KMS-11 (cell line): ENCODE data around the gene PTPRR.

Experiments used
- H2AFZ ChIP-seq: fragments of 200-600 bp; sonication (generic); 2 replicates; pipeline ENCODE4 v1.6.1; 2016; ENCODE audit warnings: antibody characterized with exemption, mixed run types, low read depth
- H3K27ac ChIP-seq: fragments of 200-600 bp; sonication (generic); 2 replicates; pipeline ENCODE4 v1.6.1; 2016; ENCODE audit warnings: mild to moderate bottlenecking, mixed run types
- H3K27me3 ChIP-seq: fragments of 200-600 bp; sonication (generic); 2 replicates; pipeline ENCODE4 v1.6.1; 2017; ENCODE audit warnings: mild to moderate bottlenecking, low read depth, mixed run types, moderate library complexity; ENCODE audit not compliant: insufficient read depth
- H3K36me3 ChIP-seq: fragments of 200-600 bp; sonication (generic); 2 replicates; pipeline ENCODE4 v1.6.1; 2017; ENCODE audit warnings: mild to moderate bottlenecking, mixed run types; ENCODE audit not compliant: insufficient read depth
- H3K4me1 ChIP-seq: fragments of 200-600 bp; sonication (generic); 2 replicates; pipeline ENCODE4 v1.6.1; 2016; ENCODE audit warnings: mild to moderate bottlenecking, low read depth, mixed run types; ENCODE audit not compliant: poor library complexity, severe bottlenecking
- H3K4me2 ChIP-seq: fragments of 200-600 bp; sonication (generic); 2 replicates; pipeline ENCODE4 v1.7.0; 2016; ENCODE audit warnings: mild to moderate bottlenecking, mixed run types
- H3K4me3 ChIP-seq: fragments of 200-600 bp; sonication (generic); IDR thresholded peaks from 2 replicates; pipeline ENCODE4 v1.6.1; 2017; ENCODE audit warnings: low read depth, low read length, mixed read lengths; ENCODE audit not compliant: insufficient read depth
- H3K79me2 ChIP-seq: fragments of 200-600 bp; sonication (generic); 2 replicates; pipeline ENCODE4 v1.6.1; 2016; ENCODE audit warnings: low read depth, mixed run types; ENCODE audit not compliant: insufficient read depth
- H3K9ac ChIP-seq: fragments of 200-600 bp; sonication (generic); 2 replicates; pipeline ENCODE4 v1.6.1; 2016; ENCODE audit warnings: mild to moderate bottlenecking, mixed run types
- H4K20me1 ChIP-seq: fragments of 200-600 bp; sonication (generic); 2 replicates; pipeline ENCODE4 v1.6.1; 2016; ENCODE audit warnings: mild to moderate bottlenecking, mixed run types; ENCODE audit not compliant: insufficient read depth
- CTCF ChIP-seq: fragments of 200-600 bp; sonication (generic); conservative IDR thresholded peaks from 2 replicates; pipeline ENCODE4 v1.6.1; 2017; ENCODE audit warnings: low read depth, mild to moderate bottlenecking, antibody characterized with exemption, low read length, moderate library complexity, mixed read lengths

The PTPRR gene

GRCh38 chr12:70763666-70764065 lies 156.9 kb downstream of the PTPRR start:
- Histone ChIP-seq H3K36me3 (no peaks in the 10 kb centered on the region), H3K4me3 (no peak overlapping the region), H3K4me1 (no peaks in the 10 kb centered on the region), H4K20me1 (no peaks in the 10 kb centered on the region), H3K9ac (no peak overlapping the region), H3K27ac (no peak overlapping the region), H2AFZ (no peak overlapping the region), H3K27me3 (no peaks in the 10 kb centered on the region), H3K4me2 (no peak overlapping the region), H3K79me2 (no peaks in the 10 kb centered on the region)
- no peak for TF ChIP-seq CTCF

- Histone ChIP-seq H3K4me1 (no peaks in the 10 kb centered on the region), H3K36me3 (no peaks in the 10 kb centered on the region), H3K79me2 (no peaks in the 10 kb centered on the region), H2AFZ (no peak overlapping the region), H3K9ac (no peak overlapping the region), H3K4me3 (no peak overlapping the region), H4K20me1 (no peaks in the 10 kb centered on the region), H3K27ac (no peak overlapping the region), H3K27me3 (no peaks in the 10 kb centered on the region), H3K4me2 (no peak overlapping the region)
- TF ChIP-seq CTCF, result no peak
These were observed 158.5 kb downstream of the PTPRR start for GRCh38 chr12:70762000-70762399.

- no peaks in the 10 kb centered on the region for H3K27me3 ChIP-seq
- H3K4me3 ChIP-seq, result no peak overlapping the region
These were observed 161.2 kb downstream of the PTPRR start for GRCh38 chr12:70759161-70759918.

GRCh38 chr12:70758494-70758845 lies 162.1 kb downstream of the PTPRR start:
- no peaks in the 10 kb centered on the region for H3K27me3 ChIP-seq
- no peak overlapping the region for H3K27ac ChIP-seq
- no peaks in the 10 kb centered on the region for H4K20me1 ChIP-seq
- H3K9ac ChIP-seq, result no peak overlapping the region
- no peak overlapping the region for H3K4me3 ChIP-seq
- no peaks in the 10 kb centered on the region for H3K79me2 ChIP-seq
- H3K4me2 ChIP-seq, result no peak overlapping the region
- no peaks in the 10 kb centered on the region for H3K36me3 ChIP-seq
- no peak for TF ChIP-seq CTCF
- H3K4me1 ChIP-seq, result no peaks in the 10 kb centered on the region
- H2AFZ ChIP-seq, result no peak overlapping the region

More at GRCh38 chr12:70759161-70759918, 161.2 kb downstream of the PTPRR start:
- TF ChIP-seq CTCF, result no peak
- Histone ChIP-seq H4K20me1 (no peaks in the 10 kb centered on the region), H2AFZ (no peak overlapping the region), H3K79me2 (no peaks in the 10 kb centered on the region), H3K4me2 (no peak overlapping the region), H3K27ac (no peak overlapping the region), H3K36me3 (no peaks in the 10 kb centered on the region), H3K4me1 (no peaks in the 10 kb centered on the region), H3K9ac (no peak overlapping the region)
